GM19023 (cell line): ENCODE results near the gene POC5.
"Not testable (repeated sequence)": the region's sequence is repeated elsewhere in the genome, so short reads cannot be mapped to it uniquely, and the experiment has no call there.

ENCODE experiments used
- ATAC-seq: cut with Tn5 transposase; IDR thresholded peaks from one replicate; pipeline ENCODE4 v1.9.1; 2021; ENCODE audit warnings: mild to moderate bottlenecking, moderate library complexity; ENCODE audit not compliant: unreplicated experiment

Gene POC5, protein sequence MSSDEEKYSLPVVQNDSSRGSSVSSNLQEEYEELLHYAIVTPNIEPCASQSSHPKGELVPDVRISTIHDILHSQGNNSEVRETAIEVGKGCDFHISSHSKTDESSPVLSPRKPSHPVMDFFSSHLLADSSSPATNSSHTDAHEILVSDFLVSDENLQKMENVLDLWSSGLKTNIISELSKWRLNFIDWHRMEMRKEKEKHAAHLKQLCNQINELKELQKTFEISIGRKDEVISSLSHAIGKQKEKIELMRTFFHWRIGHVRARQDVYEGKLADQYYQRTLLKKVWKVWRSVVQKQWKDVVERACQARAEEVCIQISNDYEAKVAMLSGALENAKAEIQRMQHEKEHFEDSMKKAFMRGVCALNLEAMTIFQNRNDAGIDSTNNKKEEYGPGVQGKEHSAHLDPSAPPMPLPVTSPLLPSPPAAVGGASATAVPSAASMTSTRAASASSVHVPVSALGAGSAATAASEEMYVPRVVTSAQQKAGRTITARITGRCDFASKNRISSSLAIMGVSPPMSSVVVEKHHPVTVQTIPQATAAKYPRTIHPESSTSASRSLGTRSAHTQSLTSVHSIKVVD

DNA sequence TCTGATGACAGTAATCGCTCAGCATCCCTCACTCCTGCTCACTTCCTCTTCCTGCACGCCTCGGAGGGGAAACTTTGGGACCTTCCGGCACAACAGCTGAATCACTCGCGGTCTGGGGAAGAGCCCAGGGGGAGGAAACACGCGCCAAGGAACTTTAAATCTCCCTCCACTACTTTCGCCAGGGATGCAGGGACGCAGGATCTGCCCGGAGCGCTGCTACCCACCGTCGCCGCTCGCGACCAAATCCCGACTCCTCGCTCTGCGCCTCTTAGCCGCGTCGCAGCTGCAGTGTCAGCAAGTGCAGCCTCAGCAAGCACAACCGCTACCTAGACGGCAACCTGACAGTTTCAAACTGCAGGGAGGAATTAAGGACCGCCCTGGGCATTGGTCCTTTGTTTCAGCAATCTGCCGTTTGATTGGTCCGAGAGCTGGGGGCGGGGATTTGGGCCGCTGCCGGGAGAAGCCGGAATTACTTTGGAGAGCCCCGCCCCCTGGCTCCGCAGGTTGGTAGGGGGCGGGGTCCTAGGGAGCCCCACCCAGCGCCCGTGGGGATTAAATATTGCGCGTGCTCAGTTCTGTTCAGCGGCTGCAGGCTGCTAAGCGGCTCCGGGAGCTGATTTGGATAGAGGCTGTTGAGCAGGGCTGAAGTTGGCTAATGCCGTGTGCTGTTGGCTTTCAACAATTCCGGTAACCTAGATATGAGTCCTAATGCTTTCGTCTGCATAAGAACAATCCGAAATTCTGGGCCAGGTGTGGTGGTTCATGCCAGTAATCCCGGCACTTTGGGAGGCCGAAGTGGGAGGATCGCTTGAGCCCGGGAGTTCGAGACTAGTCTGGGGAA, at the start of gene POC5:
TSS of gene POC5 (minus strand) at position 356 of the 841 bp plus-strand sequence. CDS start 4,500 bp downstream, outside the sequence.
- ATAC-seq: peak; percentile 95

GRCh38 chr5:75758116-75758515, 40.9 kb upstream of the POC5 start:
- ATAC-seq: no peak

- no peak for ATAC-seq
Measured at GRCh38 chr5:75756981-75757380, 39.7 kb upstream of the POC5 start.

GRCh38 chr5:75756211-75756610, 39.0 kb upstream of the POC5 start:
- no peak for ATAC-seq

DNA sequence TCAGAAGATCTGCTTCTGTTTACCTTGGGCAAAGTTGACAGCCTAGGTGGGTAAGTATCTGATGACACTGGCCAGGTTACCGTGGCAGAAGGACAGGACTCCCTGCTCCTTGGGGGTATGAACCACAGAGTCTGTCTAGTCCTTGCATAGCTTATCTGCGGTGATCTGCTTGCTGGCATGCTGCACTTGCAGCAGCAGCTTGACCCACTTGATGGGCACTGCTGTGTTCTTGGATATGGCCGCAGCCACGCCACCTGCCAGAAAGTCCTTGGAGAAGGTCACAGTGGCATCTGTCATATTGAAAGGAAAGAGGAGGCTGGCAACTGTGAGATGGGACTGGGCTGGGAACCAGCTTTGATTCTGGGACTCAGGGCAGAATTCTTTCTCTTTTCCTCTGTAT, 35.9 kb upstream of the POC5 start:
- no peak for ATAC-seq

DNA sequence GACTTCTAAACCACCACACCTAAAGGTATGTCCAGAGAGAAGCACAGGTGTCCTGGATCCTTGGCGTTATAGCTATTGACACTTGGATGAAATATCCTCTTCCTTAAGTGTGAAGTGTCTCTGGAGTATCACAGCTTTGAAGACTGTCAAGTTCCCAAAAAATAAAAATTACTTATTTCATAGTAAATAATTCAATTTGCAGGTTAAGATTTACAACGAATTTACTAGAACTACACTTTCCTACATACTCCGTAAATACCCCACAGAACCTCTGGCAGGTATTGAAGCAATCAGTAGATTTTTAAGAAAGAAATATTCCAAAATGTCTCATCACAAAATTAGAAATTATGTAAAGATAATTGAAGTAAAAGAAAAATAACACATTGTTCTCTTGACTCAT, 27.1 kb upstream of the POC5 start:
- no peak for ATAC-seq

- no peak for ATAC-seq
Measured at GRCh38 chr5:75736273-75736672, 19.0 kb upstream of the POC5 start.

DNA sequence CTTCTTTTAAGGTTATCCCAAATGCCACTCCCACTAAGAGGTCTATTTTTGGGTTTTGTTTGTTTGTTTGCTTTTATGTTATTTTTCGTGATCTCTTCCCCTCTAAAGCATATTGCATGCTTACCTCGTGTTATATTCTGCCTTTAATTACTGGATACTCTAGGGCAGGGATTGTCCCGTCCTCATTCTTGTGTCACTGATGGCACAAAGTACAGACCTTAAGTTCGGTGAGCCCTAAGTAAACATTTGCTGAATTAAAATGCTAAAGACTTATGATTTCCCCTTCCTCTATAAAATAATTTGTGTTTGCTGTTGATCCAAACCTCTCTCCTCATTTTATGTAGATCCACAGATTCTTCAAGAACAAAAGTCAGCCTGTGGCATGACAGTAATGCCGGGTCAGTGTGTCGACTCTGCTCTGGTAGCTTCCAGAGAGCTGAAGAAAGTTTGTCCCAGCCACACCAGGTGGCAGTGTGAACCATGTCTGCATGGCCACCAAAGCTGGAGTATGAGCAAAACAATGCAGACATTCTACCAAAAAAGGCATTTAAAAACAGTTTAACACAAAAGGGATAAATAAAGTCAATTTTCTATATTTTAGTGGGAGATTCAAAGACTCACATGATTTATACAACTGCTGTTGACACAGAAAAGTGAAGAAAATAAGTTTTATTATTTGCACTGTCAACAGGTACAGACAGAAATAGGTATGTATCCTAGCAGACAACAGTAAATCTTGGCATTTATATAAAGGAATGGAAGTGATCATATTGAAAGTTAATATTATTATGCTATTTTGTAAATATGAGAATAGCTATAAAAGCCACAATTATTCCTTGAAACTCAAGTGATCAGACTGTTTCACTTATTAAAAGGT, 17.9 kb upstream of the POC5 start:
- peak; percentile 64 for ATAC-seq

DNA sequence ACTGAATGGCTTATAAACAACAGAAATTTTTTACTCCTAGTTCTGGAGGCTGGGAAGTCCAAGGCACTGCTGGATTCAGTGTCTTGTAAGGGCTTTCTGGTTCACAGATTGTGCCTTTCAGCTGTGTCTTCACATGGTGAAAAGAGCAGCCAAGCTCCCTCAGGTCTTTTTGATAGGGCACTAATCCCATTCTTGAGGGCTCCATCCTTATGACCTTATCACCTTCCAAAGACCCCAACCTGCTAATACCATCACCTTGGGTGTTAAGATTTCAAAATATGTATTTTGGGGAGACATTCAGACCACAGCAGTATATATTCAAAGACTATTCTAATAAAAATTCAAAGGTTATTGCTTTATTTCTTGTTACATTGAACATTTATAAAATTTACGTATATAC, 16.5 kb upstream of the POC5 start:
- ATAC-seq: no peak

GRCh38 chr5:75731515-75731914, 14.3 kb upstream of the POC5 start:
- not testable (repeated sequence) for ATAC-seq

- no peak for ATAC-seq
Measured at GRCh38 chr5:75729321-75729720, 12.1 kb upstream of the POC5 start.

DNA sequence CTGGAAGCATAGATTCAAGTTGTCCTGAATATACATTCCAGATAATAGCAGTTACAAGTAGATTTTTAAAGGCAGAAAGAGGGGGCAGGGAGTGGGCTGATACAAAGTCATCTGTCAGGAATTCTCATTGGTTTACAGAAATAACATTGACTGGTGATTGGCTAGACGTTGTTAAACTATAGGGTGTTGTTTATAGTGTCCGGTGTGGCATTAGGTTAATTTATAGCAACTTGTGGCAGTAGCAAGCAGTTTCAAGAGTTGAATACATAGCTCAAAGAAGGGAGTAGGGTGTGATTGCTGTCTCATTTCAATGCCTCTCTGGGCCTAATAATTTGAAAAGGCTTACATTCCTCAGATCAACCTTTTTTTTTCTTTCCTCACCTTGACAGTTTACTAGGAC, 10.7 kb upstream of the POC5 start:
- ATAC-seq: no peak

DNA sequence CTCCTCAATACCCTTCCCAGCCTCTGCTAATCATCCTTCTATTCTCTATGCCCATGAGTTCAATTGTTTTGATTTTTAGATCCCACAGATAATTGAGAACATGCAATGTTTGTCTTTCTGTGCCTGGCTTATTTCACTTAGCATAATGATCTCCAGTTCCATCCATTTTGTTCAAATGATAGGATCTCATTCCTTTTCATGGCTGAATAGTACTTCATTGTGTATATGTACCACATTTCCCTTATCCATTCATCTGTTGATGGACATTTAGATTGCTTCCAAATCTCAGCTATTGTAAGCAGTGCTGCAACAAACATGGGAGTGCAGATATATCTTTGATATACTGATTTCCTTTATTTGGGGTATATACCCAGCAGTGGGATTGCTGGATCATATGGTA, 9.0 kb upstream of the POC5 start:
- ATAC-seq: not testable (repeated sequence)

- no peak for ATAC-seq
Measured at GRCh38 chr5:75723378-75723777, 6.1 kb upstream of the POC5 start.

GRCh38 chr5:75721573-75721972, 4.3 kb upstream of the POC5 start:
- ATAC-seq: no peak

GRCh38 chr5:75720882-75721281, 3.6 kb upstream of the POC5 start:
- ATAC-seq: no peak

GRCh38 chr5:75716715-75717081, 539 bp downstream of the POC5 start:
- peak; percentile 16 for ATAC-seq

DNA sequence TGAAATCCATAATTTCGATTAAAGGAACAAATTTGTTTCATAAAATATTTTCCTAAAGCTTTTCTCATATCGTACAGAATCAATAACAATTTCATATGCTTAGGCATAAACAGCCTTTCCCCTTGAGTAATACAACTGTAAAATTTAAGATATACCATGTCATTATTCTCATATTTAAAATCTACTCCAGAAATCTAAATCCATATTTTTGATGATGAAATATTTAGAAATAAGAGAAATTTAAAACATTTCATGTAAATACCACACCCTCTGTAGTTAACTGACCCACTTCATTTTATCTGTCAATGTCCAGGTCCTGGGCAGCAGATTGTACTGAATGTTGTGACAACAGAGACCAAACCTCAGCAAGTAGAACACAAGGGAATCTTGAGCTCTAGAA, 5.1 kb downstream of the POC5 start:
- ATAC-seq: no peak

DNA sequence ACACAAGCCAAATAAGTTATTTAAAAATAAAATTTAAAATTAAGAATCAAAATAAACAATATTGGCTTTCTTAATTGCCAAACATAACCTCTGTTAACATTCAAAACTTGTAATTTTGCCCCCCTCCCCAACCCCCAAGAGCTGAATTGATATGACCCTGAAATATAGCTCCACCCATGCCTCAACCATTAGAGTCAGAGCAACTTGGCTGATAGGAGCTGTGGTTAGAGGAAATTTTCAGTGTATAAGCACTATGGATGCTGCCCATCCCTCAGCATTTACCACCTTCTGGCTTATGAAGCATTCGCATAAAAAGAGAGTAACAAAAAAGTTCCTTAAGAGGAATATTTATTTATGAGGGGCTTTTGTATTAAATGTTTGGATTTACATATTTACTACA, 6.1 kb downstream of the POC5 start:
- ATAC-seq: no peak

DNA sequence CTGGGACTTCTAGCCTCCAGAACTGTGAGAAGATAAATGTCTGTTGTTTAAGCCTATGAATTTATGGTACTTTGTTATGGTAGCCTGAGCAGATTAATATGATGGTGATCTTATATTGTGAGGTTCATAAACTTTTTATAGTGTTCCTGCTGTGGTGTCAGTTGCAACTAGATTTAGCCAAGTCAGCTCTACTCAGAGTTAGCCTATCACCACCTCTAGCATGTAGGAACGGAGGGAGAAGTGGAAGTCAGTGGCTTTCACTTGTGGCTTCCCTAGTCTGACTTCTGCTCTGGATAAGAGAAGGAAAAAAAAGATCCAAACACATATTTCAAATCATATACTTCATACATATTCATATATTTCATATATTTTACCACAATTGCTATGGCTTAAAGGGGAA, 6.6 kb downstream of the POC5 start:
- ATAC-seq: no peak
